ENCODE results near the gene NEK8.
"Not testable (repeated sequence)": the region's sequence is repeated elsewhere in the genome, so short reads cannot be mapped to it uniquely, and the experiment has no call there.

NEK8 gene

DNA sequence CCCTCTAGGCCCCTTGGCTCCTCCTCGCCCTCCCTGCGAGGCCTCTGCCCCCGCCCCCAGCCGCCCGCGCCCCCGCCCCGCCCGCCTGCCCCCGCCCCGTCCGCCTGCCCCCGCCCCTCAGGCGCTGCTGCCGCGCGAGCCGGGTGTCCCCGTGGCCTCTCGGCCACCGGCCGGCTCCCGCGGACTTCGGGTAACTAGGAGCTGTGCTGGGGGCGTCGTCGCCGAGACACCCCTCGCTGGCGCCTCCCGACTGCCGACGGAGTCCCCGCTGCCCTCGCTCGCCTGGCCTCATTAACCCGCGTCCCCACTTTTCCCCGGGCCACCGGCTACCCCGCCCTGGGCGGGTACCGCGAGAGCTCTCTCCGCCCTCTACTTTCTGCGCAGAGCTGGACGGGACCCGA is 2.4 kb upstream of the NEK8 start, which contains the start of gene TLCD1:
TLCD1 (minus strand) TSS at position 8 of the 401 bp plus-strand sequence. CDS start 136 bp downstream, outside the sequence.
- DNase-seq = peak; percentile 87

GRCh38 chr17:28726627-28727491 is 1.7 kb upstream of the NEK8 start:
- DNase-seq = peak; percentile 98

- DNase-seq = no peak
Observed at GRCh38 chr17:28729950-28730330, 1.4 kb downstream of the NEK8 start.

- DNase-seq = no peak
Observed at GRCh38 chr17:28733346-28733745, 4.8 kb downstream of the NEK8 start.

GRCh38 chr17:28734712-28735241 is 6.2 kb downstream of the NEK8 start:
- no peak for DNase-seq

- DNase-seq = no peak
Observed at GRCh38 chr17:28735242-28735722, 6.7 kb downstream of the NEK8 start.

DNA sequence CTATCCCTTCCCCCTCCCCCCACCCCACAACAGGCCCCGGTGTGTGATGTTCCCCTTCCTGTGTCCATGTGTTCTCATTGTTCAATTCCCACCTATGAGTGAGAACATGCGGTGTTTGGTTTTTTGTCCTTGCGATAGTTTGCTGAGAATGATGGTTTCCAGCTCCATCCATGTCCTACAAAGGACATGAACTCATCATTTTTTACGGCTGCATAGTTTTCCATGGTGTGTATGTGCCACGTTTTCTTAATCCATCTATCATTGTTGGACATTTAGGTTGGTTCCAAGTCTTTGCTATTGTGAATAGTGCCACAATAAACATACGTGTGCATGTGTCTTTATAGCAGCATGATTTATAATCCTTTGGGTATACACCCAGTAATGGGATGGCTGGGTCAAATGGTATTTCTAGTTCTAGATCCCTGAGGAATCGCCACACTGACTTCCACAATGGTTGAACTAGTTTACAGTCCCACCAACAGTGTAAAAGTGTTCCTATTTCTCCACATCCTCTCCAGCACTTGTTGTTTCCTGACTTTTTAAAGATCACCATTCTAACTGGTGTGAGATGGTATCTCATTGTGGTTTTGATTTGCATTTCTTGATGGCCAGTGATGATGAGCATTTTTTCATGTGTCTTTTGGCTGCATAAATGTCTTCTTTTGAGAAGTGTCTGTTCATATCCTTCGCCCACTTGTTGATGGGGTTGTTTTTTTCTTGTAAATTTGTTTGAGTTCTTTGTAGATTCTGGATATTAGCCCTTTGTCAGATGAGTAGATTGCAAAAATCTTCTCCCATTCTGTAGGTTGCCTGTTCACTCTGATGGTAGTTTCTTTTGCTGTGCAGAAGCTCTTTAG is 7.6 kb downstream of the NEK8 start:
- not testable (repeated sequence) for DNase-seq

DNA sequence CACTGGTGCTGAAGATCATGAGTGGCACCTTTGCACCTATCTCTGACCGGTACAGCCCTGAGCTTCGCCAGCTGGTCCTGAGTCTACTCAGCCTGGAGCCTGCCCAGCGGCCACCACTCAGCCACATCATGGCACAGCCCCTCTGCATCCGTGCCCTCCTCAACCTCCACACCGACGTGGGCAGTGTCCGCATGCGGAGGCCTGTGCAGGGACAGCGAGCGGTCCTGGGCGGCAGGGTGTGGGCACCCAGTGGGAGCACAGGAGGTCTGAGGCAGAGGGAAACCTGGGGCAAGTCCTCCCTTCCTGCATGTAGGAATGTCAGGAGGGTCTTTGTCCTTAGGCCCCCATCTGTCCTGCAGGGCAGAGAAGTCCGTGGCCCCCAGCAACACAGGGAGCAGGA is 8.7 kb downstream of the NEK8 start:
- DNase-seq = no peak

DNA sequence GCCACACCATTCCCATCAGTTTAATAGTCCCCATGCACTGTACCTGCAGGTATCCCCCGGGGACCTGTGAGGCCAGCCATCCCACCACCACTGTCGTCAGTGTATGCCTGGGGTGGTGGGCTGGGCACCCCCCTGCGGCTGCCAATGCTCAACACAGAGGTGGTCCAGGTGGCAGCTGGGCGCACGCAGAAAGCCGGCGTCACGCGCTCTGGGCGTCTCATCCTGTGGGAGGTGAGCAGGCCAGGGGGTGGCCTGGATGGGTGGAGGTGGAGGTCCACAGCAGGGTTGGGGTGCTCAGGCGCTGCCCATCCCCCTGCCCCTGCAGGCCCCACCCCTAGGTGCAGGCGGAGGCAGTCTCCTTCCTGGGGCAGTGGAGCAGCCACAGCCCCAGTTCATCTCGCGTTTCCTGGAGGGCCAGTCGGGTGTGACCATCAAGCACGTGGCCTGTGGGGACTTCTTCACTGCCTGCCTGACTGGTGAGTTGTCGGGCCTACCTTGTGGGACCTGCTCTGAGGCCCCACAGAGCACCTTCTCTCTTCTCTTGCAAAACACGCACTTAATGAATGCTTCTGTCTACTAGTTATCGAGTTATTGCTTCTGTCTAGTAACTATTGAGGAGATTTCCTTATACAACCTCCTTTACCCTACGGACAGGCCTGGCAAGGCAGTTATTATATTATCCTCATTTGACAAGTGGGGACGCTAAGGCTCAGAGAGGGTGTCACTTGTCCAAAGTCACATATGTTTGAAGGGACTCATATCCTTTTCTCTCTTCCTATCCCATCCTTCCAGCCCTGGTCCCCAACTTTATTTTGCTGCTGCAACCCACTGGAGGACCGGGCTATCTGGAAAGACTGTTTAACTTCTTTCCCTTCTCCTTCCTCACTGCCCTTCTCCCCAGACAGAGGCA is 9.4 kb downstream of the NEK8 start:
- no peak for DNase-seq

DNA sequence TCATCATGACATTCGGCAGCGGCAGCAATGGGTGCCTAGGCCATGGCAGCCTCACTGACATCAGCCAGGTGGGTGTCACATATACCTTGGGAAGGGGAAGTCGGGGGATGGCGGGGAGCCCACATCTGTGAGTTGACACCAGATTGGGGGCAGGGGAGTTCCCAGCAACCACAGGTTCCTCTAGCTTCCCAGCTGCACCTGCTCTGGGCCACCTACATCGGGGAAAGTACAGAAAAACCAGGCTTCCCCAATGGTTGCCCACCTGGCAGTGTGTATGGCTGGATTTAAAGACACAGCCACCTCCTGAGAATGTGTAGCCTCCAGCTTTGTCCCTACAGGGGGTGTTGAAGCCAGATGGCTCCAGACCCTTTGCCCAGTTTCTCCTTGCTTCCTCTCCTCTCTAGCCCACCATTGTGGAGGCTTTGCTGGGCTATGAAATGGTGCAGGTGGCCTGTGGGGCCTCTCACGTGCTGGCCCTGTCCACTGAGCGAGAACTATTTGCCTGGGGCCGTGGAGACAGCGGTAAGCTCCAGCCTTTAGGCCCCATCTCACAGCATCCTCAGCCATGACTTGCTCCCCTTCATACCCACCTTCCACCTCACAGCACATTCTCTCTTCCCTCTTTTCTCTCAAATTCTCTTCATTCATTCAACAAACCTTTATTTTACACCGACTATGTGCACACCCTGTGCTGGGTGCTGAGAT is 10.2 kb downstream of the NEK8 start:
- no peak for DNase-seq

- no peak for DNase-seq
Observed at GRCh38 chr17:28740406-28741357, 12.1 kb downstream of the NEK8 start.

GRCh38 chr17:28741358-28742349 is 13.1 kb downstream of the NEK8 start:
- DNase-seq = no peak

DNA sequence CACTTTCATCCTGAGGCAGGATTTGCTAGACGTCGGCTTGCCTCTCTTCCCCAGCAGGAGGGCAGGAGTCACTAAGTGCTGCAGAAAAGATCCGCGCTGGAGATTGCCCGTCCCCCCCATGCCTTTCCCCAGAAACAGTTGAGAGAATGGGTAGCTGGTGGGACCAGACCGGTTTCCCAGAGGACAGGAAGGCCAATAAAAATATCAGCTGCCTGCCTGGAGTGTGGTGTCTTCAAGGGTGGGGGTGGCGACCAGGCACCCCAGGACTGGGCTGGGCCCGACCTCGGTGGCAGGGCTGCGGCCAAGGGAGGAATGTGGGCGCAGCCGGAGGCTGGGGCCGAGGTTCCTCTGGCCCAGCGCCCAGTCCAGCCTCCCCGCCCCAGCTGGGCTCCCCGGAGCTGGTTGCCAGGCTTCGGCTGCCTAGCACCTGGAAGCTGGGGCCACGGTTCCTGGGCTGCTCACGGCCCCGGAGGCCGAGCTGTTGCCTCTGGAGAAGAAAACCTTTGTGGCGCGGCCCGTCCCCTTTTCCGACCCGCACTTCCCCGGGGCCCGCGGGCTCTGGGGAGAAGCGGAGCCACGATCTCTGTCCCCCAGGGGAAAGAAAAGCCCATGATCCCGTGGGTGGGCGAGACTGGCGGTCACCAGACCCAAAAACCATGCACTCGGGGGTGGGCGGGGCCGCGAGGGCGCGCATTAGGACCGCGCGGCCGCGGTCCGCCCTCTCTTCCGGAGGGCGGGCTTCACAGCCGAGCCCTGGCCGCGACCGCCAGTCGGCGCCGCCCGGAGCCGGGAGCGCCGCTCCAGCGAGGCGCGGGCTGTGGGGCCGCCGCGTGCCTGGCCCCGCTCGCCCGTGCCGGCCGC is 14.9 kb downstream of the NEK8 start, which contains the start of gene TRAF4:
TRAF4 (plus strand) TSS at position 769 of the 861 bp plus-strand sequence. CDS start 102 bp downstream, outside the sequence.
- DNase-seq = peak; percentile 97

DNA sequence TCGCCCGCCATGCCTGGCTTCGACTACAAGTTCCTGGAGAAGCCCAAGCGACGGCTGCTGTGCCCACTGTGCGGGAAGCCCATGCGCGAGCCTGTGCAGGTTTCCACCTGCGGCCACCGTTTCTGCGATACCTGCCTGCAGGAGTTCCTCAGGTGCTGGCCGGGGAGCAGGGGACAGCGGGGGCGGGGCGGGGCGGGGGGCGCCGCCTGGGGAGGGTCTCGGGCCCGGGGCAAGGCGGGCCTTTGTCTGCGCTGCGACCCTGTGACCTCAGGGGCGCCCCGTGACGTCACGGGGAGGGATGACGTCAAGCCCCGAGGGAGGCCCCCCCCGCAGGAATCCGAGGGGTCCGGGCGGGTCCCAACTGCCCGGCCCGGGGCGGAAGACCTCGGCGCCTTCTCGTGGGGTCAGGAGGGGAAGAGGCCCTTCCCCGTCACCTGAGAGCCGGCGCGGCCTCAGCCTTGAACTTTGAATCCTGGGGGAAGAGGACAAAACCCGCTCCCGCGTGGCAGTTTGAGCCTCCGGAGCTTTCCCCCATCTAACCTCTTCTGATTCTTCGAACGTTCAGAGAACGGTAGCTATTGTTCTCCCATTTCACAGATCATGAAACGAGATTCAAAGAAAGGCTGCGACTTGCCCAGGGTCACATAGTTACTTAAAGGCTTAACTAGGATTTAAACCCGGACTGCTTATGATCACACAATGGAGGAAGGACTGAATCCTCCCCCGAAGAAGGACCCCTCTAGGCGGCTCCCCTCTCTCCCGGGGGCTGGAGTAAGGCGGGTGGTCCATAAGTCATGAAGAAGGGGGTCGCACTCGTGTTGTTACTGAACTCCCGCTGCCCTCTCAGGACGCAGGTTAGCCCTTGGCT is 15.8 kb downstream of the NEK8 start:
- DNase-seq = peak; percentile 56

GRCh38 chr17:28744972-28745785 is 16.6 kb downstream of the NEK8 start:
- DNase-seq = peak; percentile 77

All from NCI-H510A treated with DMSO at 0.1 percent for 48 hours (cell line).